ENCODE data around the gene RAP1B.
A peak's percentile ranks its signal among the peaks of the same experiment; 100 is the strongest.

- TF ChIP-seq, protein P1, sequence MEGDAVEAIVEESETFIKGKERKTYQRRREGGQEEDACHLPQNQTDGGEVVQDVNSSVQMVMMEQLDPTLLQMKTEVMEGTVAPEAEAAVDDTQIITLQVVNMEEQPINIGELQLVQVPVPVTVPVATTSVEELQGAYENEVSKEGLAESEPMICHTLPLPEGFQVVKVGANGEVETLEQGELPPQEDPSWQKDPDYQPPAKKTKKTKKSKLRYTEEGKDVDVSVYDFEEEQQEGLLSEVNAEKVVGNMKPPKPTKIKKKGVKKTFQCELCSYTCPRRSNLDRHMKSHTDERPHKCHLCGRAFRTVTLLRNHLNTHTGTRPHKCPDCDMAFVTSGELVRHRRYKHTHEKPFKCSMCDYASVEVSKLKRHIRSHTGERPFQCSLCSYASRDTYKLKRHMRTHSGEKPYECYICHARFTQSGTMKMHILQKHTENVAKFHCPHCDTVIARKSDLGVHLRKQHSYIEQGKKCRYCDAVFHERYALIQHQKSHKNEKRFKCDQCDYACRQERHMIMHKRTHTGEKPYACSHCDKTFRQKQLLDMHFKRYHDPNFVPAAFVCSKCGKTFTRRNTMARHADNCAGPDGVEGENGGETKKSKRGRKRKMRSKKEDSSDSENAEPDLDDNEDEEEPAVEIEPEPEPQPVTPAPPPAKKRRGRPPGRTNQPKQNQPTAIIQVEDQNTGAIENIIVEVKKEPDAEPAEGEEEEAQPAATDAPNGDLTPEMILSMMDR (conservative IDR thresholded peaks at IDR 0.05; ENCODE audit: low read depth, low read length): no peak
- no peak for TF ChIP-seq RAD21 (IDR thresholded peaks at IDR 0.05; ENCODE audit: low read length)
- peak; percentile 93 for TF ChIP-seq CEBPB (IDR thresholded peaks at IDR 0.05; ENCODE audit: low read depth, low read length)
- TF ChIP-seq POLR2A (IDR thresholded peaks at IDR 0.05; ENCODE audit: low read depth, low read length): no peak
- TF ChIP-seq MAFK (IDR thresholded peaks at IDR 0.05; ENCODE audit: low read depth, low read length): no peak
- no peak for TF ChIP-seq FOS (IDR thresholded peaks at IDR 0.05; ENCODE audit: low read depth, low read length)
- TF ChIP-seq RFX5 (IDR thresholded peaks at IDR 0.05; ENCODE audit: low read depth, low read length): no peak
- TF ChIP-seq CHD1 (IDR thresholded peaks at IDR 0.05; ENCODE audit: low read depth, low read length): no peak
- no peak for TF ChIP-seq BHLHE40 (IDR thresholded peaks at IDR 0.05; ENCODE audit: low read depth, low read length)
Measured at GRCh38 chr12:68636268-68636667, 25.6 kb downstream of the RAP1B start.

All from IMR-90 (cell line).